GM21381 (cell line): ENCODE data around the gene MCU.
"Not testable (repeated sequence)": the region's sequence is repeated elsewhere in the genome, so short reads cannot be mapped to it uniquely, and the experiment has no call there.

ENCODE experiments used
- ATAC-seq: cut with Tn5 transposase; IDR thresholded peaks from one replicate; pipeline ENCODE4 v1.9.1; 2021; ENCODE audit warnings: mild to moderate bottlenecking, moderate library complexity; ENCODE audit not compliant: unreplicated experiment

The MCU gene

GRCh38 chr10:72686430-72686829 is 5.5 kb upstream of the MCU start:
- ATAC-seq, result not testable (repeated sequence)

GRCh38 chr10:72687035-72687434 is 4.9 kb upstream of the MCU start:
- ATAC-seq, result no peak

GRCh38 chr10:72688208-72688651 is 3.7 kb upstream of the MCU start:
- ATAC-seq, result no peak

GRCh38 chr10:72689660-72690059 is 2.3 kb upstream of the MCU start:
- ATAC-seq, result no peak

- no peak for ATAC-seq
Observed at GRCh38 chr10:72690071-72690755, 1.7 kb upstream of the MCU start.

GRCh38 chr10:72691470-72691862 is 477 bp upstream of the MCU start:
- no peak for ATAC-seq

GRCh38 chr10:72692744-72692993 is 726 bp downstream of the MCU start:
- ATAC-seq, result peak; percentile 5

GRCh38 chr10:72692994-72693781 is 1.2 kb downstream of the MCU start:
- no peak for ATAC-seq

- ATAC-seq, result no peak
Observed at GRCh38 chr10:72694476-72695369, 2.8 kb downstream of the MCU start.

GRCh38 chr10:72695496-72695895 is 3.6 kb downstream of the MCU start:
- ATAC-seq, result no peak

- no peak for ATAC-seq
Observed at GRCh38 chr10:72697716-72698115, 5.8 kb downstream of the MCU start.

GRCh38 chr10:72702465-72702864 is 10.5 kb downstream of the MCU start:
- not testable (repeated sequence) for ATAC-seq

- ATAC-seq, result peak; percentile 79
Observed at GRCh38 chr10:72702868-72703581, 11.1 kb downstream of the MCU start.

GRCh38 chr10:72704117-72704516 is 12.2 kb downstream of the MCU start:
- ATAC-seq, result no peak

- ATAC-seq, result no peak
Observed at GRCh38 chr10:72709041-72709440, 17.1 kb downstream of the MCU start.

GRCh38 chr10:72712136-72712535 is 20.2 kb downstream of the MCU start:
- ATAC-seq, result no peak

GRCh38 chr10:72719941-72720592 is 28.1 kb downstream of the MCU start:
- no peak for ATAC-seq

- no peak for ATAC-seq
Observed at GRCh38 chr10:72720814-72721660, 29.1 kb downstream of the MCU start.

GRCh38 chr10:72727130-72727529 is 35.2 kb downstream of the MCU start:
- ATAC-seq, result no peak

GRCh38 chr10:72728462-72728861 is 36.5 kb downstream of the MCU start:
- no peak for ATAC-seq
